ENCODE results near the gene SHISA6. TPM values are rescaled to one million over a fixed set of nuclear protein-coding genes. Genes with fewer than 3 reads are reported as not detected.

Gene SHISA6
- total RNA-seq, result not detected

DNA sequence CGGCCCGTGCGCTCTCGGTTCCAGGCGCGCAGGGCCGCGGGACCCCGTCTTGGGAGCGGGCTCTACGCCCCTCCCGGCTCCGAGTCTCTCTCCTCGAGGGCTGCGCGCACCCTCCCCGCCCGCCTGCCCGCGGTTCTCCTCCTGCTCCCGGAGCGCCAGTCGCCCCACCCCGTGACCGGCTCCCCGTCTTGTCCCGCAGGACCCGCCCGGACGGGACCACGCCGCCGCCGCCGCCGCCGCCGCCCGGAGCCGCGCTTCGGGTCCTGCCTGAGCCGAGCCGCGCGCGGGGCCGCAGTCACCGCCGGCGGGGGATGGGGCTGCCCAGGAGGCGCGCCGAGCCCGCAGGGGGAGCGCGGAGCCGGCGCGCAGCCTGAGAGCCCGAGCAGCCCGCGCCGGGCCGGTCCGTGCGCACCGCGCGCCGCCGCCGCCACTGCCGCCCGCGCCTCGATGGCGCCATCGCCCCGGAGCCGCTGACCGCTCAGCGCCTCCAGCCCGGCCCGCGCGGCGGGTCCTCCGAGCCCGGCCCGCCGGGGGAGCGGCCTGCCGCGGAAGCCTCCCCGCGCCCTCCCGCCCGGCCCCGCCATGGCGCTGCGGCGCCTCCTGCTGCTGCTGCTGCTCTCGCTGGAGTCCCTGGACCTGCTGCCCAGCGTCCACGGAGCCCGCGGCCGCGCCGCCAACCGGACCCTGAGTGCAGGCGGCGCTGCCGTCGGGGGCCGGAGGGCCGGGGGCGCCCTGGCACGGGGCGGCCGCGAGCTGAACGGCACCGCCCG lies at the start of gene SHISA6:
Gene SHISA6, plus strand, starts transcription at position 373 of the 770 bp plus-strand sequence.
- ATAC-seq (replicated peaks in 1 of 2), result no peak

GRCh38 chr17:11195801-11196200 lies 45.2 kb upstream of the SHISA6 start:
- Mint-ChIP-seq H3K4me1 (ENCODE audit: low read depth) (no peaks in the 10 kb centered on the region), H3K9me3 (peaks cover 2 to 8% of the 10 kb centered on the region in 2 donors), H3K4me3 (no peak overlapping the region), H3K27me3 (ENCODE audit: low read depth) (no peaks in the 10 kb centered on the region), H3K27ac (no peak overlapping the region), H3K36me3 (ENCODE audit: insufficient read depth in 2 of 2) (peaks cover 0 to 3% of the 10 kb centered on the region in 2 donors)
- ATAC-seq (replicated peaks in 1 of 2), result no peak
- no peak for DNase-seq

More for the DNA sequence above, at the start of gene SHISA6:
- DNase-seq, result no peak
- Mint-ChIP-seq H3K4me3 (no peak within 1 kb of the TSS), H3K36me3 (ENCODE audit: insufficient read depth in 2 of 2) (peaks cover 5% of the 10 kb centered on the region in 2 donors), H3K4me1 (ENCODE audit: low read depth) (no peaks in the 10 kb centered on the region), H3K27me3 (ENCODE audit: low read depth) (peaks cover 48% of the 10 kb centered on the region), H3K27ac (no peak within 1 kb of the TSS), H3K9me3 (no peaks in the 10 kb centered on the region)

- H3K4me1 Mint-ChIP-seq (ENCODE audit: low read depth), result no peaks in the 10 kb centered on the region
- DNase-seq (no peak), ATAC-seq (replicated peaks in 1 of 2) (no peak)
- H3K9me3 Mint-ChIP-seq, result peaks cover 5% of the 10 kb centered on the region in 2 donors
- no peaks in the 10 kb centered on the region for H3K27me3 Mint-ChIP-seq (ENCODE audit: low read depth)
- no peak overlapping the region for H3K27ac Mint-ChIP-seq
- peaks cover 0 to 1% of the 10 kb centered on the region in 2 donors for H3K36me3 Mint-ChIP-seq (ENCODE audit: insufficient read depth in 2 of 2)
- H3K4me3 Mint-ChIP-seq, result no peak overlapping the region
Measured at GRCh38 chr17:11204991-11205390, 36.0 kb upstream of the SHISA6 start.

- Mint-ChIP-seq H3K27me3 (ENCODE audit: low read depth) (no peaks in the 10 kb centered on the region), H3K9me3 (peaks cover 9 to 11% of the 10 kb centered on the region in 2 donors), H3K4me1 (ENCODE audit: low read depth) (no peaks in the 10 kb centered on the region), H3K27ac (no peak overlapping the region), H3K36me3 (ENCODE audit: insufficient read depth in 2 of 2) (peaks cover 1 to 5% of the 10 kb centered on the region in 2 donors), H3K4me3 (no peak overlapping the region)
- ATAC-seq (replicated peaks in 1 of 2) (no peak), DNase-seq (no peak)
Measured at GRCh38 chr17:11205659-11206058, 35.4 kb upstream of the SHISA6 start.

DNA sequence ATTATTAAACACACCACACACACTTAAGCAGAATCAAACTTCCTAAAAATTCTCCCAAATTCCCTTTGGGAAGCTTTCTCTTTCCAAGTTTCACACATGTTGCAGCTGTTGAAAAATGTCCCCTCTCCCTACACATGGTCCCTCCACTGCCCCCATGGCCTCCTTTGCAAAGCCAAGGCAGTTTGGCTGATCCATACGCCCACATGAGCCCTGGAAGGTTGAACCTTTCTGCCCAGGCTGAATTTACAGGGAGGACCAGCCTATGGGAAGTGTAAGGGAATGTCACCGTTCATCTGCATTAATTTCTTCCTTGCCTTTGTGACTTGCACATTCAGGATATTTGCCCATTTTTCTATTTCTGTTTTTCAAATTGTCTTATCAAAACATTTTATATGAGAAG lies 31.1 kb upstream of the SHISA6 start:
- Mint-ChIP-seq H3K36me3 (ENCODE audit: insufficient read depth in 2 of 2) (peaks cover 3 to 9% of the 10 kb centered on the region in 2 donors), H3K4me3 (no peak overlapping the region), H3K27me3 (ENCODE audit: low read depth) (no peaks in the 10 kb centered on the region), H3K4me1 (ENCODE audit: low read depth) (no peaks in the 10 kb centered on the region), H3K9me3 (peaks cover 11 to 14% of the 10 kb centered on the region in 2 donors), H3K27ac (no peak overlapping the region)
- no peak for ATAC-seq (replicated peaks in 1 of 2)
- no peak for DNase-seq

DNA sequence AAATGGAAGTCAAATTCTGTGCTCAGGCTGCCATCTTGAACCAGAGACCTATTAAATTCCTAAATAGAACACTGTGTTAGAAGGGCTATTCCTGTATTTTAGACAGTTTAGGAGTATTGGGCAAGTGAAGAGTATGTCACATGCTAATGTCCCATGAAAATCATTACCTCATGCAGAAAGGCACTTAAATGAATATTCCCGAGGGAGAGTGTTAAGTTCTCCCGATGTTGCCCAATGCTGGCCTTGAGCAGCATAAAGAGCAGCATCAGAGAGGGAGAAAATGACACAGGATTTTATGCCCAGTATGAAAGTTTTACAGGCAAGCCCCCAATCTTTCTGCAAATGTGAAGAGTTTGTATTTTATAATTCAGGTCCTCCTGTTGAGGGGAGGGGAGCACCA lies 28.2 kb upstream of the SHISA6 start:
- no peak for ATAC-seq (replicated peaks in 1 of 2)
- Mint-ChIP-seq H3K9me3 (peaks cover 9 to 16% of the 10 kb centered on the region in 2 donors), H3K27ac (no peak overlapping the region), H3K4me3 (no peak overlapping the region), H3K27me3 (ENCODE audit: low read depth) (no peaks in the 10 kb centered on the region), H3K36me3 (ENCODE audit: insufficient read depth in 2 of 2) (peaks cover 4 to 9% of the 10 kb centered on the region in 2 donors), H3K4me1 (ENCODE audit: low read depth) (no peaks in the 10 kb centered on the region)
- no peak for DNase-seq

- Mint-ChIP-seq H3K4me3 (no peak overlapping the region), H3K9me3 (peaks cover 5% of the 10 kb centered on the region in 2 donors), H3K27ac (no peak overlapping the region), H3K4me1 (ENCODE audit: low read depth) (no peaks in the 10 kb centered on the region), H3K36me3 (ENCODE audit: insufficient read depth in 2 of 2) (peaks cover 0 to 1% of the 10 kb centered on the region in 2 donors), H3K27me3 (ENCODE audit: low read depth) (no peaks in the 10 kb centered on the region)
- DNase-seq (no peak), ATAC-seq (replicated peaks in 1 of 2) (no peak)
Measured at GRCh38 chr17:11216976-11217375, 24.0 kb upstream of the SHISA6 start.

- ATAC-seq (replicated peaks in 1 of 2) (no peak), DNase-seq (no peak)
- Mint-ChIP-seq H3K27ac (no peak overlapping the region), H3K4me1 (ENCODE audit: low read depth) (no peaks in the 10 kb centered on the region), H3K9me3 (peaks cover 4 to 9% of the 10 kb centered on the region in 2 donors), H3K27me3 (ENCODE audit: low read depth) (no peaks in the 10 kb centered on the region), H3K36me3 (ENCODE audit: insufficient read depth in 2 of 2) (peaks cover 0 to 1% of the 10 kb centered on the region in 2 donors), H3K4me3 (no peak overlapping the region)
Measured at GRCh38 chr17:11221196-11221595, 19.8 kb upstream of the SHISA6 start.

DNA sequence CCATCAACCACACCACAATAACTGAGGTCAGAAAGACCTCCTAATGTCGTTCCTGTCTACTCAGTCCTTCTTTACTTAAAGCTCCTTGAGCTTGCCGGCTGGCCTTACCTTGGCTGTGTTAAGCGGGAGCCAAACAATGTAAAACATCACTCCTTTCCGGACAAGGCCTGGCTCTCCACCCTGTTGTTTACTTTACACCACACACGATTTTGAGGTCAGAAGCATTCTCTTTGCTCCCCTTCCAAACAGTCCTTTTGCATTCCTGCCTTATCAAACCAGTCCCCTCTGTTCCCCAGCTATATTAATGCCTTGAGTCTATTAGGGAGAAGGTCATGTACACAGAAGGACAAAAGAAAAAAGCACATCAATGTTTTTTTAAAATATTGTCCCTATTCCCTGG lies 19.3 kb upstream of the SHISA6 start:
- Mint-ChIP-seq H3K4me1 (ENCODE audit: low read depth) (no peaks in the 10 kb centered on the region), H3K9me3 (peaks cover 4 to 9% of the 10 kb centered on the region in 2 donors), H3K36me3 (ENCODE audit: insufficient read depth in 2 of 2) (no peaks in the 10 kb centered on the region), H3K4me3 (no peak overlapping the region), H3K27me3 (ENCODE audit: low read depth) (no peaks in the 10 kb centered on the region), H3K27ac (no peak overlapping the region)
- ATAC-seq (replicated peaks in 1 of 2), result no peak
- no peak for DNase-seq

- H3K9me3 Mint-ChIP-seq, result peaks cover 3 to 5% of the 10 kb centered on the region in 2 donors
- no peaks in the 10 kb centered on the region for H3K4me1 Mint-ChIP-seq (ENCODE audit: low read depth)
- ATAC-seq (replicated peaks in 1 of 2) (no peak), DNase-seq (no peak)
- H3K27ac Mint-ChIP-seq, result no peak overlapping the region
- no peak overlapping the region for H3K4me3 Mint-ChIP-seq
- H3K36me3 Mint-ChIP-seq (ENCODE audit: insufficient read depth in 2 of 2), result peaks cover 5% of the 10 kb centered on the region in 2 donors
- peaks cover 35% of the 10 kb centered on the region for H3K27me3 Mint-ChIP-seq (ENCODE audit: low read depth)
Measured at GRCh38 chr17:11238705-11239104, 2.3 kb upstream of the SHISA6 start.

DNA sequence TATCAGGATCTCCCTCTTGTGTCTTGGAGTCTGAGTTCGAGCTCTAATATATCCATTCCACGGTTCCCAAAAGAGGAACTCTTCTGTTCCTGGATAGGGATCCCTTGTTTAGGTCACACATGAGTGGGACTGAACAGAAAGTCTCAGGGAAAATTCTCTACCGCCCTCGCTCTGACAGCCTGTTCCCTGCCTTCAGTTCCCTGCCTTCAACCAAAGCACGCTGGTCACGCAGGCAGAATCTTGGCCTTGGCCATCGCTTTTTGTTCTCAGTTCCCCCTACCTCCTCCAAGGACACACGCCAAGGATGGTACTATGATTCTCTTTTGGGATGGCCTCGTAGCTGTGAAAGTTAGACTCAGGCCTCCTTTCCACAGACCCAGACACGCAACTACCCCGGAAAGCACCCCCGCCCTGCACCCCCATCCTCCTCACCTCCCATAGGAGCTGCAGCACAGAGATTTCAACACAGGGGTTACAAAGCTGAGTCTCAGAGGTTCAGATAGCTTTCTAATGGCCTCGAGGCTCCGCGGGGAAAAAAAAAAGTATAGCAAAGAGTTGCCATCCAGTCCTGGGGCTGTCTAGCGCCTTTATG lies 1.5 kb upstream of the SHISA6 start:
- Mint-ChIP-seq H3K36me3 (ENCODE audit: insufficient read depth in 2 of 2) (peaks cover 5% of the 10 kb centered on the region in 2 donors), H3K4me3 (no peak overlapping the region), H3K4me1 (ENCODE audit: low read depth) (no peaks in the 10 kb centered on the region), H3K27me3 (ENCODE audit: low read depth) (peaks cover 43% of the 10 kb centered on the region), H3K27ac (no peak overlapping the region), H3K9me3 (peaks cover 3 to 4% of the 10 kb centered on the region in 2 donors)
- DNase-seq (no peak), ATAC-seq (replicated peaks in 1 of 2) (no peak)

DNA sequence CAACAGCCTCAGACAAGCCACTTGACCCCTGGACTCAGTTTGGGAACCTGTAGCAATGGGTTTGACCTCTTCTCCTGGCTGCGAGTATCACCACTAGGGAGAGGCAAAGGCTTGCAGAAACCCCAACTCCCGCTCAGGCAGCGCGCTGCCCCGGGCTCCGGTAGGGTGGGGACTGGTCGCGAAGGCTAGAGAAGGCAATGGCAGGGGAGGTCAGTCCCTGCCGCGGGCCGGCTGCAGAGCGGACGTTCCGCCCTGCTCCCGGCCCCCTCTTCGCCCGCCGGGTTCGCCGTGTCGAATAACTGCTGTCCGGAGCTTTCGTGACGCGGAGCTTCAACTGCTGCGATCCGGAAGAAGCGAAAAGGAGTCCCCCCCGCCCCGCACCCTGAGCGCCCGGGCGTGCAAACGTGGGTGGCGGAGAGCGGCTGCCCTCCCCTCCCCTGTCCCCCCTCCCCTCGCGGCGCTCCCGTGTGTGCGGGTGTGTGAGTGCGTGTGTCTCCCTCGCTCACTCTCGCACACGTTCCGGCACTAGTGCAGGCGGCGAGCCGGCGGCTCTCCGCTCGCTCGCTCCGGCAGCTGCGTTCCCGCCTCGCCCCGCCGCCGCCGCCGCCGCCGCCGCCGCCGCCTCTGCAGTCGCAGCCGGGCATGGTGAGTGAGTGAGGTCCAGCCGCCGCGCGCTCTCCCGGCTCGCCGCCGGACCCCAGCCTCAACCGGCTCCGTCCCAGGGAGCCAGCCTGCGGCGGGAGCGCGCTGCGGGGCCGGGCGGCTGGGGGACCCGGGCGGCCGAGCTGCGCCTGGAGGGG lies 772 bp upstream of the SHISA6 start:
- no peak overlapping the region for H3K27ac Mint-ChIP-seq
- H3K9me3 Mint-ChIP-seq, result peaks cover 3% of the 10 kb centered on the region in 2 donors

DNA sequence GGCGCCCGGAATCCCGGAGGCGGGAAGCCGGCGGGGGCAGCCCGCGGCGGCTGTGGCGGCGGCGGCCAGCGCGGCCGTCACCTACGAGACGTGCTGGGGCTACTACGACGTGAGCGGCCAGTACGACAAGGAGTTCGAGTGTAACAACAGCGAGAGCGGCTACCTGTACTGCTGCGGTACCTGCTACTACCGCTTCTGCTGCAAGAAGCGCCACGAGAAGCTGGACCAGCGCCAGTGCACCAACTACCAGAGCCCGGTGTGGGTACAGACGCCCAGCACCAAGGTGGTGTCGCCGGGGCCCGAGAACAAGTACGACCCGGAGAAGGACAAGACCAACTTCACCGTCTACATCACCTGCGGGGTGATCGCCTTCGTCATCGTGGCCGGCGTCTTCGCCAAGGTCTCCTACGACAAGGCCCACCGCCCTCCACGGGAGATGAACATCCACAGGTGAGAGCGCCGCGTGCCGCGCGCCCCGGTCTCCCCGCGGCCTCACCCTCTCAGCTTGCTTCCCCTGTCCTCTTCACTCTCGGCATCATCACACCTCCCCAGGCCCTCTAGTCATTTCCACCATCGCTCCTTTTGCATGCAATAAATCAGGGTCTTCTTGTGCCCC lies 706 bp downstream of the SHISA6 start:
- no peak overlapping the region for H3K4me3 Mint-ChIP-seq
- no peaks in the 10 kb centered on the region for H3K4me1 Mint-ChIP-seq (ENCODE audit: low read depth)
- peaks cover 5% of the 10 kb centered on the region in 2 donors for H3K36me3 Mint-ChIP-seq (ENCODE audit: insufficient read depth in 2 of 2)
- peaks cover 48% of the 10 kb centered on the region for H3K27me3 Mint-ChIP-seq (ENCODE audit: low read depth)
- DNase-seq, result no peak
- no peak overlapping the region for H3K27ac Mint-ChIP-seq
- ATAC-seq (replicated peaks in 1 of 2), result no peak
- H3K9me3 Mint-ChIP-seq, result no peaks in the 10 kb centered on the region

More for the DNA sequence above, 772 bp upstream of the SHISA6 start:
- Mint-ChIP-seq H3K36me3 (ENCODE audit: insufficient read depth in 2 of 2) (peaks cover 5% of the 10 kb centered on the region in 2 donors), H3K4me1 (ENCODE audit: low read depth) (no peaks in the 10 kb centered on the region), H3K27me3 (ENCODE audit: low read depth) (peaks cover 48% of the 10 kb centered on the region), H3K4me3 (no peak overlapping the region)
- no peak for ATAC-seq (replicated peaks in 1 of 2)
- DNase-seq, result no peak

Data from activated T-cell treated with anti-CD3 and anti-CD28 coated beads, Interleukin-2, amount 50 U/mL, for 72 hours (primary cell).